Testis (tissue), 3 donors: ENCODE results near the gene TSPYL2. TPM values are rescaled to one million over a fixed set of nuclear protein-coding genes. Genes with fewer than 3 reads are reported as not detected.

Experiments
- DNase-seq: peaks from one replicate; pipeline ENCODE4 v3.0.0-alpha.2; 2019
- H3K27ac ChIP-seq, 2 donors: fragments of 200-600 bp; sonication (generic); one replicate each; pipeline ENCODE4 v1.5.1; 2019
- H3K27me3 ChIP-seq: fragments of 200-600 bp; sonication (generic); one replicate; pipeline ENCODE4 v1.5.1; 2019
- H3K36me3 ChIP-seq: fragments of 200-600 bp; sonication (generic); one replicate; pipeline ENCODE4 v1.5.1; 2017; ENCODE audit warnings: low read depth; ENCODE audit errors: missing control alignments
- H3K4me1 ChIP-seq: fragments of 200-600 bp; sonication (generic); one replicate; pipeline ENCODE4 v1.5.1; 2019
- H3K4me3 ChIP-seq, 2 donors: fragments of 200-600 bp; sonication (generic); one replicate each; pipeline ENCODE4 v1.5.1; 2017 to 2019
- H3K9me3 ChIP-seq: fragments of 200-600 bp; sonication (generic); one replicate; pipeline ENCODE4 v1.5.1; 2017
- CTCF ChIP-seq, 3 experiments: fragments of 450-650 bp in 2 of 3; fragments of 200-600 bp in 1 of 3; sonication (generic) in 1 of 3; IDR thresholded peaks; one replicate each; pipeline ENCODE4 v1.5.1; 2016 to 2019; ENCODE audit warnings: antibody characterized with exemption in 3 of 3, mild to moderate bottlenecking in 2 of 3, moderate library complexity in 1 of 3
- POLR2A ChIP-seq: fragments of 450-650 bp; IDR thresholded peaks from one replicate; pipeline ENCODE4 v1.6.1; 2017; ENCODE audit warnings: antibody characterized with exemption, mild to moderate bottlenecking, moderate library complexity
- WGBS, 2 donors: methylation state at CpG; one replicate each; pipeline ENCODE4 v1.1.5; 2018; 5-methylcytosine and 5-hydroxymethylcytosine counted together
- intact Hi-C: fragments of 100-400 bp; cut with DNase I; formaldehyde crosslinking; loops from one replicate; pipeline ENCODE4 v1.15.1; 2023; ENCODE audit warnings: low total_unique reads
- polyA plus RNA-seq: library from polyadenylated mRNA; stranded (reverse); fragments of 350-450 nt; fragmentation: Illumina TruSeq; extraction: RNeasy Lipid Tissue Mini Kit (QIAGEN cat#74804); gene quantifications from one replicate; pipeline ENCODE4 v1.2.3, GENCODE V29; 2014; ENCODE audit warnings: low read depth, low replicate concordance; ENCODE audit not compliant: insufficient read depth
- total RNA-seq, 2 donors: library from RNA; depleted of rRNA; stranded (reverse); fragments of >200 nt; gene quantifications; one replicate each; pipeline ENCODE4 v1.2.3, GENCODE V29; 2016

The TSPYL2 gene
- total and polyA plus RNA-seq, 3 donors from 2014 or later: 193 to 363 (median 358) TPM

GRCh38 chrX:53048169-53049126 is 33.7 kb upstream of the TSPYL2 start, which contains the start of gene GPR173:
Gene GPR173, plus strand, starts transcription at chrX:53048789. Its CDS starts 27,833 bp downstream, at chrX:53076622.
- Histone ChIP-seq H3K27me3 (no peaks in the 10 kb centered on the region), H3K4me1 (no peaks in the 10 kb centered on the region), H3K4me3 (peak within 1 kb of the TSS; percentile 44 to 53), H3K36me3 (no peaks in the 10 kb centered on the region), H3K9me3 (no peaks in the 10 kb centered on the region), H3K27ac (no peak within 1 kb of the TSS)
- TF ChIP-seq POLR2A (no peak), CTCF (IDR thresholded peaks at IDR 0.05) (no peak)
- peak; percentile 26 for DNase-seq
- intact Hi-C loops: no loop called here
- WGBS, 2 donors: 0 to 8% methylated on average over 5 to 15 of the region's 38 CpGs

- DNase-seq: no peak
Observed at GRCh38 chrX:53049127-53049517, 33.0 kb upstream of the TSPYL2 start.

GRCh38 chrX:53050841-53051240 is 31.3 kb upstream of the TSPYL2 start:
- no peak for TF ChIP-seq POLR2A
- no peak for TF ChIP-seq CTCF (IDR thresholded peaks at IDR 0.05)
- Histone ChIP-seq H3K27ac (no peak overlapping the region), H3K4me3 (no peak overlapping the region), H3K4me1 (no peaks in the 10 kb centered on the region), H3K27me3 (no peaks in the 10 kb centered on the region), H3K9me3 (no peaks in the 10 kb centered on the region), H3K36me3 (no peaks in the 10 kb centered on the region)
- intact Hi-C loops: no loop called here
- WGBS, 2 donors: 78% methylated on average over 5 of the region's 6 CpGs; no CpG with 5 or more reads in 1 of the 2 donors
- no peak for DNase-seq

More at GRCh38 chrX:53049127-53049517, 33.0 kb upstream of the TSPYL2 start:
- Histone ChIP-seq H3K36me3 (no peaks in the 10 kb centered on the region), H3K27ac (no peak overlapping the region), H3K27me3 (no peaks in the 10 kb centered on the region), H3K4me1 (no peaks in the 10 kb centered on the region), H3K4me3 (peak overlapping the region; percentile 44 to 53), H3K9me3 (no peaks in the 10 kb centered on the region)
- intact Hi-C loops: no loop called here
- TF ChIP-seq CTCF (IDR thresholded peaks at IDR 0.05) (no peak), POLR2A (no peak)
- 17% methylated on average over 4 of the region's 8 CpGs; no CpG with 5 or more reads in 1 of the 2 donors for WGBS, 2 donors

- 92 to 95% methylated on average over 6 of the region's 6 CpGs for WGBS, 2 donors
- no peaks in the 10 kb centered on the region for H3K9me3 ChIP-seq
Observed at GRCh38 chrX:53055244-53055849, 26.8 kb upstream of the TSPYL2 start.

More at GRCh38 chrX:53055244-53055849, 26.8 kb upstream of the TSPYL2 start:
- intact Hi-C loops: no loop called here
- TF ChIP-seq POLR2A (no peak), CTCF (IDR thresholded peaks at IDR 0.05) (no peak)
- DNase-seq: no peak
- no peak overlapping the region for H3K4me3 ChIP-seq
- H3K27me3 ChIP-seq: no peaks in the 10 kb centered on the region
- no peaks in the 10 kb centered on the region for H3K36me3 ChIP-seq
- H3K4me1 ChIP-seq: no peaks in the 10 kb centered on the region
- no peak overlapping the region for H3K27ac ChIP-seq
